Heart right ventricle (tissue), 16 donors: ENCODE results near the gene SLC35B1. TPM values are rescaled to one million over a fixed set of nuclear protein-coding genes. Genes with fewer than 3 reads are reported as not detected.

Source experiments
- ATAC-seq, 8 donors: fragments of 200-7000 bp; cut with Tn5 transposase; one replicate each; pipeline ENCODE4 v1.9.1; 2020; ENCODE audit warnings: mild to moderate bottlenecking in 8 of 8, moderate library complexity in 8 of 8, moderate number of reproducible peaks in 1 of 8
- DNase-seq, 2 donors: peaks; one replicate each; pipeline ENCODE4 v3.0.0-alpha.2; 2020
- H3K27ac ChIP-seq, 10 donors: fragments of 200-600 bp; sonication (generic) in 2 of 10; one replicate each; pipeline versions ENCODE4 v1.5.0 to v1.8.0; 2020 to 2022; ENCODE audit warnings: mild to moderate bottlenecking in 3 of 10
- H3K27me3 ChIP-seq, 7 donors: fragments of 200-600 bp; one replicate each; pipeline ENCODE4 v1.8.0; 2021 to 2022; ENCODE audit warnings: mild to moderate bottlenecking in 2 of 7
- H3K36me3 ChIP-seq, 9 donors: fragments of 200-600 bp; sonication (generic) in 1 of 9; one replicate each; pipeline versions ENCODE4 v1.5.0 to v1.8.0; 2020 to 2022; ENCODE audit warnings: mild to moderate bottlenecking in 2 of 9
- H3K4me1 ChIP-seq, 9 donors: fragments of 200-600 bp; sonication (generic) in 1 of 9; one replicate each; pipeline versions ENCODE4 v1.5.0 to v1.8.0; 2020 to 2022; ENCODE audit warnings: mild to moderate bottlenecking in 4 of 9
- H3K4me3 ChIP-seq, 10 donors: fragments of 200-600 bp; sonication (generic) in 2 of 10; one replicate each; pipeline versions ENCODE4 v1.5.0 to v1.8.0; 2020 to 2022; ENCODE audit warnings: mild to moderate bottlenecking in 7 of 10, moderate library complexity in 2 of 10
- H3K9me3 ChIP-seq, 11 donors: fragments of 200-600 bp in 10 of 11; sonication (generic) in 2 of 11; one replicate each; pipeline versions ENCODE4 v1.5.0 to v1.8.0; 2013 to 2022; ENCODE audit warnings: mild to moderate bottlenecking in 2 of 11, control low read depth in 1 of 11, moderate library complexity in 1 of 11
- CTCF ChIP-seq, 9 donors: fragments of 200-600 bp; sonication (generic) in 2 of 9; IDR thresholded peaks; one replicate each; pipeline versions ENCODE4 v1.5.0 to v1.8.0; 2021 to 2022; ENCODE audit warnings: antibody characterized with exemption in 9 of 9, mild to moderate bottlenecking in 5 of 9, moderate library complexity in 1 of 9
- WGBS, 2 donors: extraction: QIAGEN DNeasy Blood & Tissue Kit; methylation state at CpG; one replicate each; pipeline ENCODE4 v1.1.7; 2013; ENCODE audit warnings: inconsistent platforms in 1 of 2; 5-methylcytosine and 5-hydroxymethylcytosine counted together
- intact Hi-C, 10 donors: fragments of 100-400 bp; cut with DNase I; formaldehyde crosslinking; loops; one replicate each; pipeline versions ENCODE4 v1.11.1 to v1.14.2; 2022
- polyA plus RNA-seq, 2 donors: library from polyadenylated mRNA; stranded (reverse); fragments of 200-250 nt; gene quantifications; one replicate each; pipeline ENCODE4 v1.2.3, GENCODE V29; 2013
- total RNA-seq, 10 donors: library from RNA; stranded (reverse); fragmentation: NEBNext Ultra II Directional in 3 of 10; extraction: Animal tissue kit (Norgen Biotek cat#: 25700) in 3 of 10; gene quantifications; one replicate each; pipeline versions ENCODE4 v1.2.1 to v1.2.4, GENCODE V29; 2021 to 2023
- donor health status: Arrhythmogenic right ventricular cardiomyopathy.
- donor health status: ischemic (EF 13 %, LVEDD 7.1; RV severe dilation, severe dysfunction).
- donor health status: healthy with polysubstance abuse.
- donor health status: DM: no; HTN: yes; CAD: no.
- donor health status: DM: no; HTN: no; CAD: no.
- donor health status: ischemic (EF 25% LVEDD 6.9; RV normal size, moderate dysfunction).
- donor health status: ischemic (EF 25% LVEDD 5.7; RV mildly dilated, moderate dysfunction).
- donor health status: healthy.
- donor health status: DM: yes; HTN: yes; CAD: no.
- donor health status: Ischemic cardiomyopathy.
- donor health status: ischemic (EF 35%, LVEDD 5.7; RV mildly dilated, moderate dysfunction).
- donor health status: nonischemic (EF 11% LVEDD 7.7; RV severe dilation, severe dysfunction).
- donor health status: DM: yes; HTN: yes; CAD: no.
- donor health status: PGD.
- donor health status: ischemic (EF 29% LVEDD 5.4; RV normal size, mild dysfunction).
- donor health status: nonischemic (EF 23%, LVEDD 6.1; RV moderate dilation, normal function).

SLC35B1 gene
- total and polyA plus RNA-seq, 12 donors, result 60.5 to 146 (median 69.9) TPM

- TF ChIP-seq CTCF (IDR thresholded peaks at IDR 0.05), result no peak
- intact Hi-C loops, result no loop called here
- Histone ChIP-seq H3K9me3 (no peaks in the 10 kb centered on the region), H3K4me3 (no peak overlapping the region), H3K27ac (peak overlapping the region in 2 of 10 donors; percentile 32 to 87), H3K27me3 (no peaks in the 10 kb centered on the region), H3K36me3 (no peaks in the 10 kb centered on the region), H3K4me1 (peaks cover 10 to 96% (median 62%) of the 10 kb centered on the region in 9 donors)
- ATAC-seq (no peak), DNase-seq (no peak)
- 67 to 70% methylated on average over 1 of the region's 1 CpG for WGBS, 2 donors
These were observed 37.7 kb upstream of the SLC35B1 start for GRCh38 chr17:49745175-49746139.

- intact Hi-C loops, result loop anchor here in 1 of 10 donors (2.0 kb wide), 1 partner anchor 21 kb away; no protein-coding TSS in a partner anchor
- DNase-seq, result no peak
- H3K4me3 ChIP-seq, result peak overlapping the region in 1 of 10 donors; percentile 42
- TF ChIP-seq CTCF (IDR thresholded peaks at IDR 0.05), result no peak
- WGBS, 2 donors, result 16 to 31% methylated on average over 1 of the region's 1 CpG
- ATAC-seq, result peak in 4 of 8 donors; percentile 25 to 45 (median 34)
- H3K4me1 ChIP-seq, result peaks cover 18 to 100% (median 82%) of the 10 kb centered on the region in 9 donors
- H3K36me3 ChIP-seq, result no peaks in the 10 kb centered on the region
- no peaks in the 10 kb centered on the region for H3K9me3 ChIP-seq
- peak overlapping the region in 9 of 10 donors; percentile 2 to 87 (median 69) for H3K27ac ChIP-seq
- no peaks in the 10 kb centered on the region for H3K27me3 ChIP-seq
These were observed 34.4 kb upstream of the SLC35B1 start for GRCh38 chr17:49742166-49742638.

GRCh38 chr17:49741692-49742076 is 33.9 kb upstream of the SLC35B1 start:
- no peak for TF ChIP-seq CTCF (IDR thresholded peaks at IDR 0.05)

GRCh38 chr17:49741009-49741691 is 33.4 kb upstream of the SLC35B1 start:
- intact Hi-C loops, result no loop called here
- WGBS, 2 donors, result 39 to 43% methylated on average over 5 of the region's 5 CpGs
- H3K27ac ChIP-seq, result peak overlapping the region in 9 of 10 donors; percentile 51 to 87 (median 69)
- no peaks in the 10 kb centered on the region for H3K27me3 ChIP-seq
- TF ChIP-seq CTCF (IDR thresholded peaks at IDR 0.05), result no peak
- DNase-seq (no peak), ATAC-seq (peak in 4 of 8 donors; percentile 30 to 56 (median 44))
- peak overlapping the region in 2 of 10 donors; percentile 3 to 42 for H3K4me3 ChIP-seq
- H3K36me3 ChIP-seq, result no peaks in the 10 kb centered on the region
- H3K9me3 ChIP-seq, result no peaks in the 10 kb centered on the region
- H3K4me1 ChIP-seq, result peaks cover 18 to 91% (median 75%) of the 10 kb centered on the region in 9 donors

More at GRCh38 chr17:49741692-49742076, 33.9 kb upstream of the SLC35B1 start:
- intact Hi-C loops, result loop anchor here in 1 of 10 donors (2.0 kb wide), 1 partner anchor 21 kb away; no protein-coding TSS in a partner anchor
- H3K27me3 ChIP-seq, result no peaks in the 10 kb centered on the region
- H3K27ac ChIP-seq, result peak overlapping the region in 9 of 10 donors; percentile 2 to 87 (median 69)
- H3K4me1 ChIP-seq, result peaks cover 18 to 97% (median 77%) of the 10 kb centered on the region in 9 donors
- no peaks in the 10 kb centered on the region for H3K9me3 ChIP-seq
- no peaks in the 10 kb centered on the region for H3K36me3 ChIP-seq
- peak in 1 of 8 donors; percentile 22 for ATAC-seq
- 66 to 72% methylated on average over 3 of the region's 3 CpGs for WGBS, 2 donors
- no peak for DNase-seq
- H3K4me3 ChIP-seq, result peak overlapping the region in 2 of 10 donors; percentile 3 to 42
